Breast epithelium (tissue), 4 donors: ENCODE data around the gene CNTRL. TPM values are rescaled to one million over a fixed set of nuclear protein-coding genes. Genes with fewer than 3 reads are reported as not detected.

ENCODE experiments used
- DNase-seq, 2 donors: peaks; one replicate each; pipeline ENCODE4 v3.0.0-alpha.2; 2019; ENCODE audit warnings: low spot score in 2 of 2
- H3K27ac ChIP-seq, 2 donors: fragments of 200-600 bp; sonication (generic) in 1 of 2; one replicate each; pipeline ENCODE4 v1.5.1; 2016 to 2019; ENCODE audit warnings: mild to moderate bottlenecking in 1 of 2
- H3K27me3 ChIP-seq, 2 donors: fragments of 200-600 bp; sonication (generic) in 1 of 2; one replicate each; pipeline versions ENCODE4 v1.5.1 to v1.6.0; 2017 to 2019; ENCODE audit warnings: control low read depth in 1 of 2, mild to moderate bottlenecking in 1 of 2
- H3K36me3 ChIP-seq: fragments of 200-600 bp; one replicate; pipeline ENCODE4 v1.5.1; 2019
- H3K4me1 ChIP-seq, 2 donors: fragments of 200-600 bp; sonication (generic); one replicate each; pipeline ENCODE4 v1.5.1; 2016 to 2019; ENCODE audit warnings: control low read depth in 1 of 2
- H3K4me3 ChIP-seq, 3 donors: fragments of 200-600 bp; sonication (generic); 1 replicate in 2 of 3; 2 replicates in 1 of 3; pipeline ENCODE4 v1.5.1; 2016 to 2019; ENCODE audit warnings: mild to moderate bottlenecking in 3 of 3, moderate library complexity in 2 of 3
- H3K9me3 ChIP-seq, 2 donors: fragments of 200-600 bp; sonication (generic) in 1 of 2; one replicate each; pipeline ENCODE4 v1.5.1; 2016 to 2019; ENCODE audit warnings: control low read depth in 1 of 2
- POLR2A ChIP-seq: fragments of 450-650 bp; IDR thresholded peaks from one replicate; pipeline ENCODE4 v1.6.1; 2016; ENCODE audit warnings: antibody characterized with exemption, mild to moderate bottlenecking, moderate library complexity
- POLR2AphosphoS5 ChIP-seq, 3 donors: sonication (generic); formaldehyde crosslinking; IDR thresholded peaks; one replicate each; pipeline ENCODE4 v1.6.1; 2017; ENCODE audit warnings: antibody characterized with exemption in 3 of 3
- intact Hi-C: fragments of 100-400 bp; cut with DNase I; formaldehyde crosslinking; loops from one replicate; pipeline ENCODE4 v1.15.1; 2023; ENCODE audit warnings: low total_unique reads
- total RNA-seq, 3 donors: library from RNA; depleted of rRNA; stranded (reverse); fragments of >200 nt; gene quantifications; one replicate each; pipeline ENCODE4 v1.1.0, GENCODE V29; 2016
- TF ChIP-seq, protein P1 (sequence below), 3 donors: fragments of 450-650 bp; IDR thresholded peaks; one replicate each; pipeline ENCODE4 v1.5.1; 2016 to 2017; ENCODE audit warnings: antibody characterized with exemption in 3 of 3, mild to moderate bottlenecking in 3 of 3, moderate library complexity in 3 of 3

CNTRL gene
- total RNA-seq, 3 donors from 2014 or later, result 18.4 to 26.8 (median 22.9) TPM

DNA sequence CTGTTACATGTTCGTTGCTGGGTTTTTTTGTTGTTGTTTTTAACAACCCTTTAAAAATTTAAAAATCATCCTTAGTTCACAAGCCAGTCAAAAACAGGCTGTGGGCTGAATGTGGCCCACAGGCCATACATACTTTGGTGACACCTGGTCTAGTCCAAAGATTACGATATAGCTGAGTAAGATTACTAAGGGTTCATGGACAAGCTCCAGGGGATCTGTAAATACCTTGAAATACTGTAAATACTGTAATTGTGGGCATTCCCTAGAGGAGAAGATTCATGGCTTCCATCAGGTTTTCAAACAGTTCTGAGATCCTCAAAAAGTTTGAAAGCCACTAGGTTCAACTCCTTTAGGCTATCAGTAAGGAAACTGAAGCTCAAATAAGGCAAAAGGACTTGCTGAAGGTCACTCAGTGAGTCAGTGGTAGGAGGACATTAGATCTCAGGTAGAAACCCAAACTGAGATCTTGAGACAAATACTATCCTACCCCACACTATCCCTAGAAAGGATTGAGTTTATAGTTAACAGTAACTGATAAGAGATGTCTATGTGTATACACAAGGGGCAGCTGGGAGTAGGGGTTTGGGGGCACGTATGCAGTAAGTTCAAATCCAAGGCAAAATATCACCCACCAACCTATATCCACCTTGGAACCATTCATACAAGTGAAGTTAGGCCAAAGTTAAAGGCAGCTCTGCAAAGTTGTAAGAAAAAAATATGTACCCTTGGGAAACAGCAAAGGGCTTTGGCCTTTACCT is 109.1 kb downstream of the CNTRL start:
- DNase-seq, result no peak
- Histone ChIP-seq H3K36me3 (no peaks in the 10 kb centered on the region), H3K4me3 (no peak overlapping the region), H3K4me1 (peaks cover 0 to 7% of the 10 kb centered on the region in 2 donors), H3K9me3 (no peaks in the 10 kb centered on the region), H3K27me3 (no peaks in the 10 kb centered on the region), H3K27ac (no peak overlapping the region)
- no peak for TF ChIP-seq POLR2AphosphoS5 (IDR thresholded peaks at IDR 0.05)
- TF ChIP-seq, protein P1, sequence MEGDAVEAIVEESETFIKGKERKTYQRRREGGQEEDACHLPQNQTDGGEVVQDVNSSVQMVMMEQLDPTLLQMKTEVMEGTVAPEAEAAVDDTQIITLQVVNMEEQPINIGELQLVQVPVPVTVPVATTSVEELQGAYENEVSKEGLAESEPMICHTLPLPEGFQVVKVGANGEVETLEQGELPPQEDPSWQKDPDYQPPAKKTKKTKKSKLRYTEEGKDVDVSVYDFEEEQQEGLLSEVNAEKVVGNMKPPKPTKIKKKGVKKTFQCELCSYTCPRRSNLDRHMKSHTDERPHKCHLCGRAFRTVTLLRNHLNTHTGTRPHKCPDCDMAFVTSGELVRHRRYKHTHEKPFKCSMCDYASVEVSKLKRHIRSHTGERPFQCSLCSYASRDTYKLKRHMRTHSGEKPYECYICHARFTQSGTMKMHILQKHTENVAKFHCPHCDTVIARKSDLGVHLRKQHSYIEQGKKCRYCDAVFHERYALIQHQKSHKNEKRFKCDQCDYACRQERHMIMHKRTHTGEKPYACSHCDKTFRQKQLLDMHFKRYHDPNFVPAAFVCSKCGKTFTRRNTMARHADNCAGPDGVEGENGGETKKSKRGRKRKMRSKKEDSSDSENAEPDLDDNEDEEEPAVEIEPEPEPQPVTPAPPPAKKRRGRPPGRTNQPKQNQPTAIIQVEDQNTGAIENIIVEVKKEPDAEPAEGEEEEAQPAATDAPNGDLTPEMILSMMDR (IDR thresholded peaks at IDR 0.05), result no peak
- TF ChIP-seq POLR2A, result no peak
- intact Hi-C loops, result no loop called here

DNA sequence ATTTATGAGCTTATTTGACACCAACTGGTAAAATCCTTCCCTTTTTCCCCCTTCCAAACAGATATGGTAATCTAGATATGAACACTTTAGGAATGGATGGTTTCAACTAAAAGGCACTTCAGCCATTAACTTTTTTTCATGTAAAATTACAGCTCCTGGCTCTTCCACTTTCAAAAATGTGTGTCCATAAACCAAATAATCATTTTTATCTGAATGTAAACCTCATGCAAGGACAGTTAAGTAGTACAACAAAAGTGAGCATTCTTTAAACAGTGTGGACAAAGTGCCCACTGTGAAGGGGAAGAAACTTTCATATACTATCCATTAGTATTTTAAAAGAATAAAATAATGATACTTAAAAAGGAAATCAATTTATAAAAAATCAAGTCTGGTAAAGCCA is 109.7 kb downstream of the CNTRL start:
- no peak for DNase-seq
- Histone ChIP-seq H3K36me3 (no peaks in the 10 kb centered on the region), H3K4me3 (no peak overlapping the region), H3K9me3 (no peaks in the 10 kb centered on the region), H3K27me3 (no peaks in the 10 kb centered on the region), H3K4me1 (peaks cover 0 to 7% of the 10 kb centered on the region in 2 donors), H3K27ac (no peak overlapping the region)
- TF ChIP-seq, protein P1 (IDR thresholded peaks at IDR 0.05), result no peak
- TF ChIP-seq POLR2AphosphoS5 (IDR thresholded peaks at IDR 0.05) (no peak), POLR2A (no peak)
- intact Hi-C loops, result no loop called here

DNA sequence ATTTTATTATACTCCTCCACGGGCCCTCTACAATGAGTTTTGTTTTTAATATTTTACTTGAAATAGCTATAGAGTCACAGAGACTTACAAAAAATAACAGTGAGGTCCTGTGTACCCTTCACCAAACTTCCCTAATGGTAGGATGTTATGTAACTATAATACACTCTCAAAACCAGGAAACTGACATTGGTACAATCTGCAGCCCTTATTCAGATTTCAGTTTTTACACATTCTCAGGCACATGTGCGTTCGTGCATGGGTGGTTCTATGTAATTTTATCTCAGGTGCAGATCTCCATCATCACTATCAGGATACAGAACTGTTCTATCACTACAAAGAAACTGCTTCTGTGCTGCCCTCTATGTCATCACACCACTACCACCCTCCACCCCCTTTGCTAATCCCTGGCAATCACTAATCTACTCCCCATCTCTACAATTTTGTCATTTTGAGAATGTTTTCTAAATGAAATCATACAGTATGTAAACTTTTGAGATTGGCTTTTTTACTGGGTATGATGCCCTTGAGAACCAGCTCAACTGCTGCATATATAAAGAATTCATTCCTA is 110.5 kb downstream of the CNTRL start:
- no peaks in the 10 kb centered on the region for H3K27me3 ChIP-seq
- intact Hi-C loops, result no loop called here
- no peak overlapping the region for H3K27ac ChIP-seq
- H3K9me3 ChIP-seq, result no peaks in the 10 kb centered on the region
- no peaks in the 10 kb centered on the region for H3K36me3 ChIP-seq
- TF ChIP-seq POLR2A, result no peak
- TF ChIP-seq POLR2AphosphoS5 (IDR thresholded peaks at IDR 0.05), result no peak
- TF ChIP-seq, protein P1 (IDR thresholded peaks at IDR 0.05), result no peak
- peaks cover 0 to 7% of the 10 kb centered on the region in 2 donors for H3K4me1 ChIP-seq
- H3K4me3 ChIP-seq, result no peak overlapping the region
- no peak for DNase-seq

DNA sequence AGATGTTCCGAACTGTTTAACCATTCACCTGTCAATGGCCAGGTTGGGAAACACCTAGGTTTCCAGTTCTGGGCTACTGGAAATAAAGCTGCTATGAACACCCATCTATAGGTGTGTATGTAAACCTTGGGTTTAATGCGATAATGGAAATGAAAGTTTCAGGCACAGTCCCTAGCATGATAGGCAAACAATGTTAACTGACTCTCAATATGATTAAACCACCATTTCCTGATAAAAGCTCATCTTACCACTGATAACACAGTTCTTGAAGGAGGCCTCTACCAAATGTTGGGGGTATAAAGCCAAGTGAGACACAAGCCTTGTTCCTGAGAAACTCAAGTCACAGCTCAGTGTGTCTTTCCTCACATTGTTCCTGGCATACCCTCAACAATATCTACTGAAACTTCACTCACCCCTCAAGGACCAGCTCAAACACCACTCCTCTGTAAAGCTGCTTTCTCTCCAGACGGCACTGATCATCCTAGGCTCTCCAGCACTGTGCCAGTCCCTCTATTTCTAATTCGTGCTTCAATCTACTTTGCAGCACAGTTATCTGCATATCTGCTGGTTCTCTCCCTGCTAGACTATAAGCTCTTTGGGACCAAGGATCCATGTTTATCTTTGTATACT is 111.1 kb downstream of the CNTRL start:
- TF ChIP-seq POLR2AphosphoS5 (IDR thresholded peaks at IDR 0.05), result no peak
- Histone ChIP-seq H3K27me3 (no peaks in the 10 kb centered on the region), H3K4me3 (no peak overlapping the region), H3K9me3 (no peaks in the 10 kb centered on the region), H3K4me1 (peaks cover 0 to 7% of the 10 kb centered on the region in 2 donors), H3K27ac (no peak overlapping the region), H3K36me3 (no peaks in the 10 kb centered on the region)
- DNase-seq, result no peak
- intact Hi-C loops, result no loop called here

DNA sequence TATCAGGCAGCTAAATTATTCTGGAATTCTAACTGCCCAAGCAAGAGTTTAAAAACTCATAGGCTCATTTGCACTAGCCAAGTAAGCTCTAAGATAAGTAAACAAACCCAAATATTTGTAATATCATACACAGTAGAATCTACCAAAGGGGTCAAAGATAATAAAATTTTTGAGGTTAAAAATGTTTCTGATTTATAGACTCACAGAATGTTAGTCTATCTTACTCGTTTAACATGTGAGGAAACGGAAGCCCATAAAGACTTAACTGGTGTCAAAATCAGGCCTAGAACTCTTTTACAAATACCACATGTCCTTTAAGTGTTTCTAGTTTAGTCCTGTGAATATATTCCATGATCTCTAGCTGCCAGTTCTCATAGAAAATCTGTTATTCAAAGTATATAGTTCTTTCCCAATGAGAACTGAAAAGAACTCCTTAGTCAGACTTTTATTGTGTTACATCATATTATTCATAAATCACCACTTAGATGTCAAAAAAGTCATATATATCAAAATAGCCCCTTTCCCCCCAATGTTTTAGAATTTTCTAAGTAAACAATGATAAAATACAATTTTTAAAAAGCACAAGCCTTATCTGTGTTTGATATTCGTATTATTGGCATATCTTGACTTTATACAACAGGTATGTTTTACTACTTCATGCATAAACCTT is 113.0 kb downstream of the CNTRL start:
- Histone ChIP-seq H3K4me1 (peaks cover 0 to 3% of the 10 kb centered on the region in 2 donors), H3K9me3 (no peaks in the 10 kb centered on the region), H3K27ac (no peak overlapping the region), H3K4me3 (no peak overlapping the region), H3K27me3 (no peaks in the 10 kb centered on the region), H3K36me3 (no peaks in the 10 kb centered on the region)
- TF ChIP-seq, protein P1 (IDR thresholded peaks at IDR 0.05), result no peak
- TF ChIP-seq POLR2AphosphoS5 (IDR thresholded peaks at IDR 0.05), result no peak
- TF ChIP-seq POLR2A, result no peak
- intact Hi-C loops, result no loop called here
- no peak for DNase-seq
